AG04449 (cell line): ENCODE measurements around the gene C16orf96.

Source experiments
- CTCF ChIA-PET: fragments of 350-600 bp; formaldehyde crosslinking; extraction: SDS; loops from one replicate; lab custom pipeline; 2021; ENCODE audit warnings: antibody characterized with exemption; lab: Yijun Ruan, JAX
- POLR2A ChIA-PET: fragments of 400-600, 350-600 bp; formaldehyde crosslinking; extraction: SDS; loops from one replicate; lab custom pipeline; 2020; ENCODE audit warnings: antibody characterized with exemption, inconsistent platforms; lab: Yijun Ruan, JAX
- DNase-seq: peaks from one replicate; pipeline ENCODE4 v3.0.0-alpha.2; 2010; ENCODE audit warnings: low read depth, low spot score
- H3K4me3 ChIP-seq: 2 replicates; pipeline ENCODE4 v1.5.1; 2011; ENCODE audit warnings: low read depth, mild to moderate bottlenecking, control low read depth, low read length
- CTCF ChIP-seq: IDR thresholded peaks from one replicate; pipeline ENCODE4 v1.5.1; 2011; ENCODE audit warnings: mild to moderate bottlenecking, moderate library complexity, low read length, control low read depth, inconsistent platforms; ENCODE audit not compliant: insufficient read depth; ENCODE audit errors: missing control alignments

C16orf96 gene

GRCh38 chr16:4623593-4623992 lies 67.5 kb downstream of the C16orf96 start:
- CTCF ChIA-PET, result interaction anchor here (1.0 to 4.7 kb wide), 23 partner anchors 8 to 332 kb away, joined by 3 to 40 read pairs (median 5); partner anchors contain the start of genes ANKS3, C16orf96, DNAAF8 and UBALD1
- H3K4me3 ChIP-seq, result no peak overlapping the region
- TF ChIP-seq CTCF, result no peak
- DNase-seq, result no peak
- POLR2A ChIA-PET, result interaction anchor here (2.8 kb wide), 1 partner anchor 8 kb away, joined by 11 read pairs; no protein-coding TSS in a partner anchor

DNA sequence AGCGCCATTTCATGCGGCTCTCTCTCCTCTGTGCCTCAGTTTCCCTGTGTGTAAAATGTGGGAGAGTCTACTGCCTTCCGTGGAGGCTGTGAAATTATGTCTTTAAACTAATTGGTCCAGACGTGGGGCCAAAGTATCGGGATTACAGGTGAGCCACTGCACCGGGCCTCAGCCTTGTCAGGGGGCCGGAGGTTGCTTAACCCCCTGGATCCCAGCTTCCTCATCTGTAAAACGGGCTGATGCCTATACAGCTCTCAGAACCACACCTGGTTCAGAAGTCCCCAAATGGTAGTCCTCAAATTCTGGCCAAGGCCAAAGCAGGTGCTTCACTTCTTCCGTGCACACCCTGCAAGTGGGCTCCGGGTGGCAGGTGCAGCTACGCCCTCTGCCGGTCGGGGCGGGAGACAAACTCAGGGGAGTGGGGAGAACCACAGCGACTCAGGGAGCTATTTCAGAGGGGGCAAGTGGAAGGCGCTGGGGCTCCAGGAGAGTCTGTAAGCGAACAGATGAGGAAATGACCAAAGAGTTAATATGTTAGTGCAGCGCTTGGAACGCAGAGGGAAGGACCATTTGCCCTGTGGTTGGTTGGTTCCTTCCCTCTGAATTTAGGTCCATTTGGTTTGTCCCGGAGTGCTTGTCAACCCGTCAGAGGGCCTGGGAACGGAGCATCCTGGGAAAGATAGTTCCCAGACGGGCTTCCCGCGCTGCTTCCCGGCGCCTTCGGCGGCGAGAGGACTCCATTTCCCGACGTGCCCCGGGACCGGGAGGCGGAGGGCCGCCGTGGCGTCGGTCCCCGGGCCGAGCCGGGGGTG lies 68.1 kb downstream of the C16orf96 start, which contains the start of gene MGRN1:
MGRN1 (plus strand) TSS at position 812 of the 812 bp plus-strand sequence. CDS start 135 bp downstream, outside the sequence.
- DNase-seq, result peak; percentile 90
- ChIA-PET POLR2A (interaction anchor here (2.8 kb wide), 1 partner anchor 8 kb away, joined by 11 read pairs; no protein-coding TSS in a partner anchor), CTCF (interaction anchor here (0.6 to 4.7 kb wide), 24 partner anchors 8 to 331 kb away, joined by 3 to 40 read pairs (median 4); partner anchors contain the start of genes ANKS3, C16orf96, DNAAF8 and UBALD1)
- TF ChIP-seq CTCF, result peak; percentile 94
- peak within 1 kb of the TSS; percentile 88 for H3K4me3 ChIP-seq

DNA sequence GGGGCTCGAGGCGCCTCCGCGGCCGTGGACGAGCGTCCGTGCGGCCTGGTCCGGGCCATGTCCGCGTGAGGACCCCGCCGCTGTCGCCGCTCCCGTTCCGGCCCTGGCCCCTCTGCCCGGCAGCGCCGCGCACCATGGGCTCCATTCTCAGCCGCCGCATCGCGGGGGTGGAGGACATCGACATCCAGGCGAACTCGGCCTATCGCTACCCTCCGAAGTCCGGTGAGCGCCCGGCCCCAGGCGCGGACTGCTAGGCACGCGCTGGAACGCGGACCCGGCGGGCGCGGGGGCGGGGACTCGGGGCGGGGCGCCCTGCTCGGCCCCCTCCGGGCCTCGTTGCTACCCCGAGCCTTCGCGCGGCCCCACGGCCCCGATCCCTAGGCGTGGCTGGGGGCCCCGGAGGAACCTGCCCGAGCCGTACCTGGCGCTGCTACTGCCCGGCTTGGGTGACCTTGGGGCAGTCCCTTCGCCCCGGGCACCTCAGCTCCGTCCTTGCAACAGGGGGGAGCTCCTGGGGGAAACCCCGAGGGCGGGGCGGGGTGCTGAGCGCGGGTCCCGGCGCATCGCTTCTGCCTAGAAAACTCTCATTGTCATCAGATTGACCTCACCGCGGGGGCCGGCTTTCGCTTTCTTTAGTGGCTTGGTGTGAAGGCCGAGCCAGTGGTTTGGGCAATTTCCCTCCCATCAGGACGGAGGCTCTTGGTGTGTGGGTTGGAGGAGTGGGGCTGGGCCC lies 68.9 kb downstream of the C16orf96 start:
- H3K4me3 ChIP-seq, result peak overlapping the region; percentile 88
- no peak for TF ChIP-seq CTCF
- DNase-seq, result no peak
- ChIA-PET CTCF (interaction anchor here (0.6 to 4.7 kb wide), 23 partner anchors 8 to 331 kb away, joined by 3 to 40 read pairs (median 5); partner anchors contain the start of genes ANKS3, DNAAF8 and UBALD1), POLR2A (interaction anchor here (0.9 to 2.8 kb wide), 2 partner anchors 9 to 12 kb away, joined by 4 to 11 read pairs; no protein-coding TSS in a partner anchor)

DNA sequence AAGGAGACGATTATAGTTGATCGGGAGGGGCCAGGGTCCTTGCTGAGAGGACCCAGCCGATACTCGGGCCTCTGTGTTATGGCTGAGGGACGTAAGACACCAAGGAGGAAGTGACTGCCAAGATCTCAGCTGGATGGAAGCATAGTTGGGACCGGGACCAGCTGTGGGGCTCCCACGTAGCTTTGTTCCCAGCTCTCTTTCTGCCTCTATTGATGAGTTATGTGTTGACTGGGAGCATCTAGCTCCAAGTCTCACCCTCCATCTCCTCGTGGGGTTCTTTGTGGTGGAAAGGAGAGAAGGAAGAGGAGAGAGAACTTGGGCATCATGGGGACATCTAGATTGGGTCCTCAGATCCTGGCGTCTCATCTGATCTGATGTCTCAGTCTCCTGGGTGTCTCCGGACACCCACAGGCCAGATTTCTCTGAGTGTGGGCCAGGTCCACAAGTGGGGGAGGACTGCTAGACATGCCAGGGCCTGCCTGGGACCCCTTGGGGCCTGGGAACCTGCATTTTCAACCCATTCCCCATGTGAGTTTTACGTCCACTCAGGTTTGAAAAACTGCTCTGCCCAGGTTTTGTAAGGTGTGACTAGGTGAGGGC lies 69.5 kb downstream of the C16orf96 start:
- CTCF ChIA-PET, result interaction anchor here (1.1 to 4.7 kb wide), 9 partner anchors 9 to 330 kb away, joined by 4 to 40 read pairs (median 6); no protein-coding TSS in a partner anchor

DNA sequence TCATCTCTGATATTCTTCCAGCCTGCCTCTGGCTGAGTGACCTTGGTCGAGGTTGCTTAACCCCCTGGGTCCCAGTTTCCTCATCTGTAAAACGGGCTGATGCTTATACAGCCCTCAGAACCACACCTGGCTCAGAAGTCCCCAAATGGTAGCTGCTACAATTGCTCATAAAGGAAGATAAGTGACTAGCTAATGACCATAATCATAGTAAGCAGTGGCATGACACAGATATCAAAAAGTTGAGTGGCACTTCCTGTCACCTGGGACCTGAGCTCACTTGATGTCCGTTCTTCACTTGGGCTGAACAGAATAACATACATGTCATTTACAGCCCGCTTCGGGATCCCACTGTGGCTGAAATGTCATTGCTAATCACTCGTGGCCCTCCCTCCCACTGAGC lies 70.3 kb downstream of the C16orf96 start:
- POLR2A ChIA-PET, result interaction anchor here (2.8 kb wide), 1 partner anchor 10 kb away, joined by 11 read pairs; no protein-coding TSS in a partner anchor

More for the DNA sequence above, 69.5 kb downstream of the C16orf96 start:
- POLR2A ChIA-PET, result interaction anchor here (0.9 to 2.8 kb wide), 2 partner anchors 10 to 12 kb away, joined by 4 to 11 read pairs; no protein-coding TSS in a partner anchor
- TF ChIP-seq CTCF, result no peak
- H3K4me3 ChIP-seq, result peak overlapping the region; percentile 88
- no peak for DNase-seq

More for the DNA sequence above, 70.3 kb downstream of the C16orf96 start:
- no peak for TF ChIP-seq CTCF
- H3K4me3 ChIP-seq, result peak overlapping the region; percentile 88
- CTCF ChIA-PET, result interaction anchor here (1.1 to 4.7 kb wide), 6 partner anchors 8 to 329 kb away, joined by 5 to 40 read pairs (median 8); no protein-coding TSS in a partner anchor
- DNase-seq, result no peak
